GM18507 (cell line): Measurements from ENCODE around the gene EN2.

ENCODE experiments used
- DNase-seq: peaks from one replicate; pipeline ENCODE4 v3.0.0; 2011; ENCODE audit warnings: low read depth; ENCODE audit not compliant: insufficient read length; ENCODE audit errors: extremely low spot score
- FAIRE-seq: peaks from 2 replicates; lab custom pipeline; 2011; peaks lifted over from hg19 to GRCh38; lab: Jason Lieb, UNC

Gene EN2

GRCh38 chr7:155458111-155458877 is at the start of gene EN2:
EN2 (plus strand) TSS chr7:155458129; CDS start chr7:155458378, 249 bp downstream.
- FAIRE-seq: no peak

GRCh38 chr7:155408651-155409586 is 49.0 kb upstream of the EN2 start:
- FAIRE-seq (no peak), DNase-seq (no peak)

More at GRCh38 chr7:155458111-155458877, at the start of gene EN2:
- DNase-seq: no peak

GRCh38 chr7:155409980-155410379 is 47.9 kb upstream of the EN2 start:
- FAIRE-seq: no peak
- DNase-seq: no peak

- DNase-seq (no peak), FAIRE-seq (no peak)
These were observed 47.5 kb upstream of the EN2 start for GRCh38 chr7:155410431-155410830.

- DNase-seq (no peak), FAIRE-seq (no peak)
These were observed 46.1 kb upstream of the EN2 start for GRCh38 chr7:155411718-155412415.

- FAIRE-seq: peak; percentile 78
- DNase-seq: peak; percentile 64
These were observed 45.3 kb upstream of the EN2 start for GRCh38 chr7:155412416-155413253.

- FAIRE-seq (no peak), DNase-seq (no peak)
These were observed 43.1 kb upstream of the EN2 start for GRCh38 chr7:155414547-155415492.

- DNase-seq: no peak
- no peak for FAIRE-seq
These were observed 41.1 kb upstream of the EN2 start for GRCh38 chr7:155416646-155417380.

GRCh38 chr7:155418304-155418703 is 39.6 kb upstream of the EN2 start:
- no peak for DNase-seq

GRCh38 chr7:155418941-155419755 is 38.8 kb upstream of the EN2 start:
- no peak for FAIRE-seq
- DNase-seq: no peak

More at GRCh38 chr7:155418304-155418703, 39.6 kb upstream of the EN2 start:
- FAIRE-seq: no peak

GRCh38 chr7:155420116-155420515 is 37.8 kb upstream of the EN2 start:
- no peak for FAIRE-seq
- no peak for DNase-seq

GRCh38 chr7:155422151-155422550 is 35.8 kb upstream of the EN2 start:
- FAIRE-seq (no peak), DNase-seq (no peak)

GRCh38 chr7:155422599-155423336 is 35.2 kb upstream of the EN2 start:
- FAIRE-seq (no peak), DNase-seq (no peak)

- DNase-seq: no peak
- no peak for FAIRE-seq
These were observed 34.3 kb upstream of the EN2 start for GRCh38 chr7:155423337-155424285.
